OCI-LY7 (cell line): ENCODE data around the gene MRPL49. TPM values are rescaled to one million over a fixed set of nuclear protein-coding genes. Genes with fewer than 3 reads are reported as not detected.

Source experiments
- BruUV-seq: library from RNA; stranded (reverse); fragments of 400-500 nt; replicated peaks from 2 replicates; lab custom pipeline; 2021; lab: Mats Ljungman, UMichigan
- CTCF ChIA-PET: fragments of 300-600 bp; sonication (Branson Sonifier 250); formaldehyde crosslinking; loops from one replicate; lab custom pipeline; 2022; ENCODE audit warnings: antibody characterized with exemption; ENCODE audit not compliant: unreplicated experiment; lab: Charles Lee
- POLR2A ChIA-PET: fragments of 300-600 bp; sonication (Branson Sonifier 250); formaldehyde crosslinking; loops from one replicate; lab custom pipeline; 2022; ENCODE audit warnings: antibody characterized with exemption; lab: Charles Lee
- DNase-seq: peaks from one replicate; pipeline ENCODE4 v3.0.0-alpha.2; 2015; ENCODE audit warnings: low spot score
- H2AFZ ChIP-seq: fragments of 200-600 bp; sonication (generic), shearing (Covaris generic); 2 replicates; pipeline ENCODE4 v1.6.1; 2014; ENCODE audit warnings: mild to moderate bottlenecking, antibody characterized with exemption, low read length, moderate library complexity
- H3K27ac ChIP-seq: fragments of 200-600 bp; sonication (generic); 2 replicates; pipeline ENCODE4 v1.5.1; 2014; ENCODE audit warnings: mixed run types, low read depth, mild to moderate bottlenecking, moderate library complexity, low read length, inconsistent platforms; ENCODE audit not compliant: poor library complexity, severe bottlenecking
- H3K36me3 ChIP-seq: fragments of 200-600 bp; sonication (generic); 2 replicates; pipeline ENCODE4 v1.6.1; 2014; ENCODE audit warnings: mild to moderate bottlenecking, antibody characterized with exemption, low read length, moderate library complexity, mixed read lengths; ENCODE audit not compliant: insufficient read depth
- H3K4me1 ChIP-seq: fragments of 200-600 bp; sonication (generic); 2 replicates; pipeline ENCODE4 v1.5.1; 2014; ENCODE audit warnings: mild to moderate bottlenecking, low read length; ENCODE audit not compliant: insufficient read depth, poor library complexity, severe bottlenecking
- H3K4me2 ChIP-seq: fragments of 200-600 bp; sonication (generic); 2 replicates; pipeline ENCODE4 v1.6.1; 2014; ENCODE audit warnings: mild to moderate bottlenecking, low read length
- H3K4me3 ChIP-seq: fragments of 200-600 bp; sonication (generic); 2 replicates; pipeline ENCODE4 v1.5.1; 2014; ENCODE audit warnings: mild to moderate bottlenecking, low read depth, low read length; ENCODE audit not compliant: poor library complexity, severe bottlenecking
- H3K79me2 ChIP-seq: fragments of 200-600 bp; sonication (generic); 2 replicates; pipeline ENCODE4 v1.6.1; 2016; ENCODE audit warnings: low read depth, mild to moderate bottlenecking, low read length, moderate library complexity, mixed read lengths; ENCODE audit not compliant: insufficient read depth
- H3K9me2 ChIP-seq: fragments of 200-600 bp; sonication (generic); 2 replicates; pipeline ENCODE4 v1.6.1; 2016; ENCODE audit warnings: mild to moderate bottlenecking, low read length, mixed read lengths; ENCODE audit not compliant: insufficient read depth
- H3K9me3 ChIP-seq: fragments of 200-600 bp; sonication (generic); 2 replicates; pipeline ENCODE4 v1.6.1; 2014; ENCODE audit warnings: mild to moderate bottlenecking, mixed run types, low read length, mixed read lengths
- H4K20me1 ChIP-seq: fragments of 200-600 bp; sonication (generic); 2 replicates; pipeline ENCODE4 v1.6.1; 2014; ENCODE audit warnings: mild to moderate bottlenecking, antibody characterized with exemption, low read length, moderate library complexity, mixed read lengths; ENCODE audit not compliant: insufficient read depth
- CTCF ChIP-seq: fragments of 200-600 bp; sonication (generic); conservative IDR thresholded peaks from 2 replicates; pipeline ENCODE4 v1.5.1; 2014; ENCODE audit warnings: mild to moderate bottlenecking, antibody characterized with exemption, low read length, moderate library complexity, mixed read lengths
- EZH2phosphoT487 ChIP-seq: fragments of 200-600 bp; sonication (generic); IDR thresholded peaks from 2 replicates; pipeline ENCODE4 v1.6.1; 2018; ENCODE audit warnings: low read depth, borderline replicate concordance, mild to moderate bottlenecking, mixed run types, antibody characterized with exemption, low read length, moderate library complexity, mixed read lengths
- intact Hi-C: fragments of 100-400 bp; cut with micrococcal nuclease; formaldehyde crosslinking; loops from one replicate; pipeline ENCODE4 v1.10.0; 2022; ENCODE audit not compliant: unreplicated experiment
- total RNA-seq, 2 experiments: library from RNA; depleted of rRNA in 1 of 2; stranded (reverse); fragments of >200 nt in 1 of 2; shearing (Covaris generic) in 1 of 2; gene quantifications; 2 replicates each; pipeline ENCODE4 v1.2.3, GENCODE V29; 2014 to 2022

The MRPL49 gene
- total RNA-seq, 2 experiments from 2014 or later: 65.2 to 81.6 TPM

GRCh38 chr11:65110354-65110861 is 11.7 kb upstream of the MRPL49 start:
- peaks cover 41% of the 10 kb centered on the region for H3K4me1 ChIP-seq
- intact Hi-C loops: loop anchor here (1.0 to 10.0 kb wide), 5 partner anchors 71 to 336 kb away; partner anchors contain the start of genes CAPN1, CDC42EP2 and SF1
- BruUV-seq: no TSS peak
- TF ChIP-seq CTCF: peak; percentile 93
- TF ChIP-seq EZH2phosphoT487: no peak
- no peak overlapping the region for H3K4me2 ChIP-seq
- peak overlapping the region; percentile 36 for H3K27ac ChIP-seq
- no peak overlapping the region for H3K4me3 ChIP-seq
- H2AFZ ChIP-seq: no peak overlapping the region
- no peaks in the 10 kb centered on the region for H3K79me2 ChIP-seq
- POLR2A ChIA-PET: interaction anchor here (0.7 to 2.2 kb wide), 4 partner anchors 12 to 308 kb away, joined by 3 to 14 read pairs (median 3); partner anchors contain the start of gene POLA2
- CTCF ChIA-PET: interaction anchor here (0.5 kb wide), 1 partner anchor 99 kb away, joined by 3 read pairs; no protein-coding TSS in a partner anchor
- DNase-seq: peak; percentile 87
- H4K20me1 ChIP-seq: peaks cover 8% of the 10 kb centered on the region; the same call in 1 of the 2 replicates
- H3K36me3 ChIP-seq: peaks cover 36% of the 10 kb centered on the region
- H3K9me3 ChIP-seq: no peaks in the 10 kb centered on the region
- no peaks in the 10 kb centered on the region for H3K9me2 ChIP-seq

GRCh38 chr11:65111159-65111743 is 10.9 kb upstream of the MRPL49 start:
- Histone ChIP-seq H3K9me3 (no peaks in the 10 kb centered on the region), H3K9me2 (no peaks in the 10 kb centered on the region), H3K4me2 (peak overlapping the region; percentile 91; the same call in 1 of the 2 replicates), H2AFZ (no peak overlapping the region), H3K36me3 (peaks cover 40% of the 10 kb centered on the region), H3K4me3 (peak overlapping the region; percentile 69), H3K79me2 (peaks cover 4% of the 10 kb centered on the region; the same call in 1 of the 2 replicates), H4K20me1 (peaks cover 8% of the 10 kb centered on the region; the same call in 1 of the 2 replicates), H3K4me1 (peaks cover 49% of the 10 kb centered on the region), H3K27ac (peak overlapping the region; percentile 36)
- no TSS peak for BruUV-seq
- no peak for DNase-seq
- CTCF ChIA-PET: interaction anchor here (0.9 kb wide), 2 partner anchors 11 to 101 kb away, joined by 4 read pairs; partner anchors contain the start of gene FAU
- intact Hi-C loops: loop anchor here (1.0 to 10.0 kb wide), 4 partner anchors 98 to 336 kb away; partner anchors contain the start of genes CDC42EP2 and SF1
- no peak for TF ChIP-seq EZH2phosphoT487
- TF ChIP-seq CTCF: no peak
- POLR2A ChIA-PET: interaction anchor here (1.0 to 2.2 kb wide), 4 partner anchors 13 to 386 kb away, joined by 3 to 14 read pairs (median 6); no protein-coding TSS in a partner anchor
